ENCODE measurements around the gene PPP1R7. TPM values are rescaled to one million over a fixed set of nuclear protein-coding genes. Genes with fewer than 3 reads are reported as not detected.

The PPP1R7 gene
- total and polyA plus RNA-seq, 2 experiments from 2014 or later: 53.1 to 107 TPM

GRCh38 chr2:241214209-241214608 lies 63.9 kb downstream of the PPP1R7 start:
- peak; percentile 31 for DNase-seq
- Histone ChIP-seq H2AFZ (no peak overlapping the region), H3K27me3 (replicated peaks; ENCODE audit: insufficient read depth) (peaks cover 17% of the 10 kb centered on the region), H3K4me3 (no peak overlapping the region), H3F3A (ENCODE audit: insufficient read depth) (peaks cover 4% of the 10 kb centered on the region; the same call in 1 of the 2 replicates), H3K4me1 (ENCODE audit: insufficient read depth) (peaks cover 6% of the 10 kb centered on the region), H3K9me3 (ENCODE audit: low read depth) (no peaks in the 10 kb centered on the region), H4K20me1 (ENCODE audit: insufficient read depth) (no peaks in the 10 kb centered on the region), H3K36me3 (ENCODE audit: low read depth) (no peaks in the 10 kb centered on the region), H3K9ac (no peak overlapping the region), H3K79me2 (ENCODE audit: insufficient read depth) (no peaks in the 10 kb centered on the region), H3K4me2 (ENCODE audit: unreplicated experiment) (no peak overlapping the region), H3K9me2 (ENCODE audit: insufficient read depth) (no peaks in the 10 kb centered on the region), H3K27ac (no peak overlapping the region)
- in situ Hi-C loops (cut with MboI): no loop called here
- TF ChIP-seq EZH2phosphoT487 (IDR thresholded peaks at IDR 0.05; ENCODE audit: insufficient read depth, low read depth) (no peak), EZH2 (IDR thresholded peaks at IDR 0.05; ENCODE audit: insufficient read depth, poor library complexity, severe bottlenecking) (no peak)
- 9 to 16% methylated on average over 10 of the region's 10 CpGs for WGBS, 2 experiments (ENCODE audit: low coverage in 1 of 2, low lambda C conversion rate in 2 of 2, missing lambda C conversion rate in 2 of 2)

GRCh38 chr2:241214766-241215165 lies 64.5 kb downstream of the PPP1R7 start:
- Histone ChIP-seq H2AFZ (no peak overlapping the region), H3K4me2 (ENCODE audit: unreplicated experiment) (no peak overlapping the region), H3K27me3 (replicated peaks; ENCODE audit: insufficient read depth) (peaks cover 17% of the 10 kb centered on the region), H4K20me1 (ENCODE audit: insufficient read depth) (no peaks in the 10 kb centered on the region), H3K4me1 (ENCODE audit: insufficient read depth) (peaks cover 11% of the 10 kb centered on the region), H3K36me3 (ENCODE audit: low read depth) (no peaks in the 10 kb centered on the region), H3F3A (ENCODE audit: insufficient read depth) (peaks cover 9% of the 10 kb centered on the region), H3K9me3 (ENCODE audit: low read depth) (no peaks in the 10 kb centered on the region), H3K27ac (no peak overlapping the region), H3K9ac (no peak overlapping the region), H3K4me3 (no peak overlapping the region), H3K79me2 (ENCODE audit: insufficient read depth) (no peaks in the 10 kb centered on the region), H3K9me2 (ENCODE audit: insufficient read depth) (no peaks in the 10 kb centered on the region)
- TF ChIP-seq EZH2 (IDR thresholded peaks at IDR 0.05; ENCODE audit: insufficient read depth, poor library complexity, severe bottlenecking) (no peak), EZH2phosphoT487 (IDR thresholded peaks at IDR 0.05; ENCODE audit: insufficient read depth, low read depth) (no peak)
- WGBS, 2 experiments (ENCODE audit: low coverage in 1 of 2, low lambda C conversion rate in 2 of 2, missing lambda C conversion rate in 2 of 2): 54 to 65% methylated on average over 8 to 11 of the region's 12 CpGs
- in situ Hi-C loops (cut with MboI): no loop called here
- no peak for DNase-seq

- H3F3A ChIP-seq (ENCODE audit: insufficient read depth): peaks cover 16% of the 10 kb centered on the region
- no peaks in the 10 kb centered on the region for H3K36me3 ChIP-seq (ENCODE audit: low read depth)
- no peaks in the 10 kb centered on the region for H4K20me1 ChIP-seq (ENCODE audit: insufficient read depth)
- peaks cover 16% of the 10 kb centered on the region for H3K4me1 ChIP-seq (ENCODE audit: insufficient read depth)
- H3K27ac ChIP-seq: no peak overlapping the region
- no peak overlapping the region for H2AFZ ChIP-seq
- no peak for TF ChIP-seq EZH2phosphoT487 (IDR thresholded peaks at IDR 0.05; ENCODE audit: insufficient read depth, low read depth)
- no peak for TF ChIP-seq EZH2 (IDR thresholded peaks at IDR 0.05; ENCODE audit: insufficient read depth, poor library complexity, severe bottlenecking)
- in situ Hi-C loops (cut with MboI): no loop called here
- no peaks in the 10 kb centered on the region for H3K79me2 ChIP-seq (ENCODE audit: insufficient read depth)
- no peak overlapping the region for H3K4me2 ChIP-seq (ENCODE audit: unreplicated experiment)
- no peaks in the 10 kb centered on the region for H3K9me3 ChIP-seq (ENCODE audit: low read depth)
- no peaks in the 10 kb centered on the region for H3K9me2 ChIP-seq (ENCODE audit: insufficient read depth)
- no peak for DNase-seq
- H3K9ac ChIP-seq: no peak overlapping the region
- H3K4me3 ChIP-seq: no peak overlapping the region
- WGBS, 2 experiments (ENCODE audit: low coverage in 1 of 2, low lambda C conversion rate in 2 of 2, missing lambda C conversion rate in 2 of 2): 15 to 16% methylated on average over 9 of the region's 9 CpGs
- H3K27me3 ChIP-seq (replicated peaks; ENCODE audit: insufficient read depth): peaks cover 17% of the 10 kb centered on the region
Observed at GRCh38 chr2:241215421-241215820, 65.2 kb downstream of the PPP1R7 start.

- no peaks in the 10 kb centered on the region for H3K79me2 ChIP-seq (ENCODE audit: insufficient read depth)
- no peak for DNase-seq
- no peaks in the 10 kb centered on the region for H3K9me2 ChIP-seq (ENCODE audit: insufficient read depth)
- H3K4me2 ChIP-seq (ENCODE audit: unreplicated experiment): no peak overlapping the region
- no peak for TF ChIP-seq EZH2 (IDR thresholded peaks at IDR 0.05; ENCODE audit: insufficient read depth, poor library complexity, severe bottlenecking)
- WGBS, 2 experiments (ENCODE audit: low coverage in 1 of 2, low lambda C conversion rate in 2 of 2, missing lambda C conversion rate in 2 of 2): 53 to 63% methylated on average over 10 to 14 of the region's 14 CpGs
- H3F3A ChIP-seq (ENCODE audit: insufficient read depth): peaks cover 18% of the 10 kb centered on the region
- in situ Hi-C loops (cut with MboI): no loop called here
- no peaks in the 10 kb centered on the region for H4K20me1 ChIP-seq (ENCODE audit: insufficient read depth)
- no peak overlapping the region for H3K27ac ChIP-seq
- no peak overlapping the region for H2AFZ ChIP-seq
- H3K9ac ChIP-seq: no peak overlapping the region
- no peaks in the 10 kb centered on the region for H3K9me3 ChIP-seq (ENCODE audit: low read depth)
- peaks cover 16% of the 10 kb centered on the region for H3K4me1 ChIP-seq (ENCODE audit: insufficient read depth)
- H3K27me3 ChIP-seq (replicated peaks; ENCODE audit: insufficient read depth): peaks cover 17% of the 10 kb centered on the region
- H3K36me3 ChIP-seq (ENCODE audit: low read depth): no peaks in the 10 kb centered on the region
- no peak overlapping the region for H3K4me3 ChIP-seq
Observed at GRCh38 chr2:241216211-241216761, 66.0 kb downstream of the PPP1R7 start.

Measured in GM23248 (cell line).